Sigmoid colon (tissue), 4 donors: Measurements from ENCODE around the gene RYR3.

Experiments used
- POLR2A ChIP-seq, 2 donors: fragments of 450-650 bp; IDR thresholded peaks; one replicate each; pipeline ENCODE4 v1.6.1; 2016; ENCODE audit warnings: antibody characterized with exemption in 2 of 2, mild to moderate bottlenecking in 2 of 2, moderate library complexity in 2 of 2
- POLR2AphosphoS5 ChIP-seq, 4 donors: sonication (generic); formaldehyde crosslinking; IDR thresholded peaks; one replicate each; pipeline ENCODE4 v1.6.1; 2017; ENCODE audit warnings: antibody characterized with exemption in 4 of 4

GRCh38 chr15:33852570-33852969 is 541.8 kb downstream of the RYR3 start:
- TF ChIP-seq POLR2A (IDR thresholded peaks at IDR 0.05) (no peak), POLR2AphosphoS5 (IDR thresholded peaks at IDR 0.05) (no peak)
